Uterus (tissue), 2 donors: Measurements from ENCODE around the gene PARD3.

Source experiments
- CTCF ChIP-seq, 4 experiments: fragments of 200-600 bp in 2 of 4; fragments of 450-650 bp in 2 of 4; sonication (generic) in 2 of 4; IDR thresholded peaks; one replicate each; pipeline ENCODE4 v1.5.1; 2016 to 2019; ENCODE audit warnings: antibody characterized with exemption in 4 of 4, mild to moderate bottlenecking in 2 of 4, moderate library complexity in 1 of 4
- POLR2A ChIP-seq, 2 donors: fragments of 450-650 bp; IDR thresholded peaks; one replicate each; pipeline ENCODE4 v1.6.1; 2016; ENCODE audit warnings: antibody characterized with exemption in 2 of 2, mild to moderate bottlenecking in 1 of 2, moderate library complexity in 1 of 2

- TF ChIP-seq CTCF (IDR thresholded peaks at IDR 0.05) (no peak), POLR2A (IDR thresholded peaks at IDR 0.05) (no peak)
Observed at GRCh38 chr10:34075254-34075926, 739.7 kb downstream of the PARD3 start.
